HCEC 1CT (cell line): Measurements from ENCODE around the gene ARHGEF38.
"Not testable (repeated sequence)": the region's sequence is repeated elsewhere in the genome, so short reads cannot be mapped to it uniquely, and the experiment has no call there.

Experiments
- DNase-seq: peaks from one replicate; pipeline ENCODE4 v3.0.0-alpha.2; 2017

ARHGEF38 gene

DNA sequence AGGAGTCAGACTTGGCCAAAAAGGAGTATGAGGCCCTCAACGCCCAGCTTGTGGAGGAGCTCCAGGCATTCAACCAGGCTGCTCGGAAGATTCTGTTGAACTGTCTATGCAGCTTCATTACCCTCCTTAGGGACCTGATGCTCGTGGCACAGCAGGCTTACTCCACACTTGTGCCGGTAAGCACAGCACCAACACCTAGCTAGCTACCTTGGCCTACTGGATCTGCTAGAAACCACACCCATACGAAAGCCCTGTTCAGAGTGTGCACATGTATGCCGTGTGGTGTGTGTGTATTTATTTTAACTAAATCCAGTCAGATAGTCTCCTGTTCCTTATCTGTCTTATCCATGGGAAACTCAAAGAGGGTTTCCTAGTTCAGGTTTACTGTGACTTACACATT is 106.8 kb downstream of the ARHGEF38 start:
- DNase-seq: no peak

DNA sequence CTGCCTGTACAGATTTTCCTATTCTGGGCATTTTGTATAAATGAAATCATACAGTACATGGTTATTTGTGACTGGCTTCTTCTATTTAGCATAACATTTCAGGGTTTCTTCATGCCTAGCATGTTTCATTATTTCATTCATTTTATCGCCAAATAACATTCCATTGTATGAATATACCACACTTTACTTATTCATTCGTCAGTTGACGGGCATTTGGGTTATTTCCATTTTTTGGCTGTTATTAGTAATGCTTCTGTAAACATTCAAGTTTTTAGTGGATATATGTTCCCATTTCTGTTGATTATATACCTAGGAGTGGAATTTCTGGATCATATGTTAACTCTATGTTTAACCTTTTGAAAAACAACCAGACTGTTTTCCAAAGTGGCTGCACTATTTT is 108.6 kb downstream of the ARHGEF38 start:
- peak; percentile 25 for DNase-seq

- DNase-seq: no peak
These were observed 110.7 kb downstream of the ARHGEF38 start for GRCh38 chr4:105662935-105663675.

DNA sequence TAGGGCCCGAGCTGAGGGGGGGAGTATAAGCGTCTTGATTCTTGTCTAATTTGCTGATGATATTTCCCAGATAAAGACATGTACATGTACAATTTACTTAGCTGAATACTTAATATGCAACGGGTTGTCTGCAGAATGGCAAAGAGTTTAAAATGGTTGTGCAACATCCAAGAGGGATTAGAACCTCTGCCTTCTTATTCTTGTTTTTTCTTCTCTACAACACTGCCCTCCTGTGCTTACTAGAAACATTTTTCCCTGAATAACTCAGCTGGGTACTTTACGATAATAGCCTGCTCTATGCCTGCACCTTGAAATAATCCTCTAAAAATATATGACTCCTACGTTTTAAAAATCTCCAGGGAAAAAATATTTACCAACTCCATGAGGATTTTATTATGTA is 114.3 kb downstream of the ARHGEF38 start:
- peak; percentile 30 for DNase-seq

DNA sequence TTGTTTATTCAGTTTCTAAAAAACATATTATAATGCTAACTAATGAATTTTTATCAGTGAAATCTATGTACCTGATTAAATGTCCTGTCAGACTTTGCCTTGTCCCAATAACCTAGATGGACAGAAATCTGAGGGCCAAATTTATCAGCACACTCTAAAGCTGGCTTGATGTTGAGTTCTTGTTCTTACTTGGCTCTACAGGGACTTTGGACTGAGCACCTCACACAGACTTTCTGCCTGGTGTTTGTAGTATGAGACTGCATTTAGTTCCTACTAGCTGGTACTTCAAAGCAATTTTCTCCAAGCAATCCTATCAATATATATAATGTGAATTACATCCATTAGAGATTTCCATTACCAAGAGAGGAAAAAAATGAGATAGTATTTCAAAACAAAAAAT is 118.3 kb downstream of the ARHGEF38 start:
- no peak for DNase-seq

DNA sequence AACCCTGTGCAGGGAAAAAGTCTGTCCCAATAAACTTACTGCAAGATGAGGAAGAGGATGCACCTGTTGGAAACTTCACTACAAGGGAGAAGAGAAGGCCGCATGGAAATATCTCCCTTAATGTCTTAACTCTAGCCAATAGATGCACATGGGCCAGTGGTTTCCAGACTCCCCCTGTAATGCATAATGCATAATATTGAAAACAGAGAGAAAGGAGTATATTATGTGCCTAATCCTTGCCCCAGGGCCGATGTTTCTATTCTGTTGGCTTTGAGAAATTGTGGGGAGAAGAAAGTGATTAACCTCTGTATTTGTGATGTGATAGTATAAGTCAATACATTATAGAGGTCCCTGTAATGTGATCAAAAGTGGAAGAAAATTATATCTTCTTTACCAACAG is 118.9 kb downstream of the ARHGEF38 start:
- DNase-seq: no peak

DNA sequence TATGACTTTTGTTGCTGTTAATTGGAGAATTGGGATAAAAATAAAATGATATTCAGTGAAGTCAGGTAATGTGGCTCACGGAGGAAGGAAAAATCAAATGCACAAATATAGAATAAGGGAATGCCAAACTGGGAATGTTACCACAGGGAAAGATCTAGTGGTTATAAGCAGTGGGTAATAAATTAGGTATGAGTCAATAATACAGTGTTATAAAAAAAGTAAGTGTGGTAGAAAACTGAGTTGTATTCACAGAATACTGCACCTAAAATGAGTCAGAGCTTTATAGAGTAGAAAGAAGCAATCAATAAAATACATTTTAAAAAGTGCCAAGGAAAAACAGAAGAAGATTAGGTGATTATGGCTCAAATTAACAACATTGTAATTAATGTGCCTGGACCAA is 121.6 kb downstream of the ARHGEF38 start:
- no peak for DNase-seq

- no peak for DNase-seq
These were observed 125.3 kb downstream of the ARHGEF38 start for GRCh38 chr4:105677709-105678108.

GRCh38 chr4:105679186-105679585 is 126.8 kb downstream of the ARHGEF38 start:
- peak; percentile 1 for DNase-seq

- DNase-seq: no peak
These were observed 130.6 kb downstream of the ARHGEF38 start for GRCh38 chr4:105683038-105683437.

DNA sequence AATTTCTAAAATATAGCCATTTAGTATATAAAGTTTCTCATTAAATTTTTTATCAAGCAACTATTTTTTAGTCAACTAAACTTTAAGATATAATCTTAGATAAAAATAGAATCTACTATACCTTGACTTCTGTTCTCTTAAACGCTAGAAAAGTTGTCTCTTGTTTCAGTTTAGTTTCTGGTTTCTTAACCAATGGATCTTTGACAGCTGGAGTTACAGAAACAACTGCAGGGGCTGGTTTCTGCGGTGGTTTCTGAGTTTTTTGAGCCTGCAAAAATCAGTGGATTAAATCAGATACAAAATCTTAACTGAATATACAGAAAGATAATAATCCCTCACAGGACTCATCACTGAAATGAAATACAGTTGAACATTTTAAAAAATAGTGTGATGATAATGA is 134.2 kb downstream of the ARHGEF38 start:
- DNase-seq: no peak

DNA sequence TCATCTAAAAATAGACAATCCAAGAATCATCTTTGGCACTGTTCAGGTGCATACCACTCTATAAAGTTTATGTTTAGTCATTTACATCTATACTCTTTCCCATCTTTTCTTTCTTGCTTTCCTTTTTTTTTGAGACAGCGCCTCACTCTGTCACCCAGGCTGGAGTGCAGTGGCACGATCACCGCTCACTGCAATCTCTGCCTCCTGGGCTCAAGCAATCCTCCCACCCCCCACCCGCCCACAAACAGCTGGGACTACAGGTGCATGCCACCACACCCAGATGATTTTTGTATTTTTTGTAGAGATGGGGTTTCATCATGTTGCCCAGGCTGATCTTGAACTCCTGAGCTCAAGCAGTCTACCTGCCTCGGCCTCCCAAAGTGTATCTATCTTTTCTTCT is 142.4 kb downstream of the ARHGEF38 start:
- DNase-seq: not testable (repeated sequence)

GRCh38 chr4:105695832-105696231 is 143.4 kb downstream of the ARHGEF38 start:
- DNase-seq: not testable (repeated sequence)

DNA sequence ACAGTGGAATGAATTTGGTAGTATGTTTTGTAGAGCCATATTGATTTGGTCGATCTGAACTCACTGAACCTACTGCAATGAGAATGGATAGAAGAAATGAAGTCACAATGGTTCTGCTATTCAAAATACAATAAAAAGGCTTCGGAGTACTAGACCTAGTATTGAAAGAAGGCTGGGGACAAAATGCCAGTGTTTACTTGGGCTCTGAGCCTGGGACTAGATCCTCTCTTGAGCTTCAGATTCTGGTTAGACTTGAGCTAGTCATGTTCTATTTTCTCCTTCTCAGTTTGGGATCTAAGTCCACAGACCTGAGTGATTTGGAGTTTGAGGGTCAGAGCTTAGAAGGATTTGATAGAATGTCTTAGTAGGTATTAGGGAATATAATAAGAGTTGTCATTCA is 146.2 kb downstream of the ARHGEF38 start:
- no peak for DNase-seq

- DNase-seq: no peak
These were observed 155.4 kb downstream of the ARHGEF38 start for GRCh38 chr4:105707782-105708180.

- DNase-seq: peak; percentile 79
These were observed 156.0 kb downstream of the ARHGEF38 start, which contains the start of the genes GSTCD and INTS12 for GRCh38 chr4:105708181-105709080. Gene GSTCD, plus strand, starts transcription at chr4:105708784. Its CDS starts 8,830 bp downstream, at chr4:105717614. Gene INTS12, minus strand, starts transcription at chr4:105708689. Its CDS starts 8,684 bp downstream, at chr4:105700005.

GRCh38 chr4:105709081-105709450 is 156.6 kb downstream of the ARHGEF38 start:
- DNase-seq: no peak

- no peak for DNase-seq
These were observed 157.7 kb downstream of the ARHGEF38 start for GRCh38 chr4:105710012-105710600.

GRCh38 chr4:105710678-105711077 is 158.3 kb downstream of the ARHGEF38 start:
- DNase-seq: no peak

GRCh38 chr4:105712766-105713165 is 160.3 kb downstream of the ARHGEF38 start:
- DNase-seq: peak; percentile 31

DNA sequence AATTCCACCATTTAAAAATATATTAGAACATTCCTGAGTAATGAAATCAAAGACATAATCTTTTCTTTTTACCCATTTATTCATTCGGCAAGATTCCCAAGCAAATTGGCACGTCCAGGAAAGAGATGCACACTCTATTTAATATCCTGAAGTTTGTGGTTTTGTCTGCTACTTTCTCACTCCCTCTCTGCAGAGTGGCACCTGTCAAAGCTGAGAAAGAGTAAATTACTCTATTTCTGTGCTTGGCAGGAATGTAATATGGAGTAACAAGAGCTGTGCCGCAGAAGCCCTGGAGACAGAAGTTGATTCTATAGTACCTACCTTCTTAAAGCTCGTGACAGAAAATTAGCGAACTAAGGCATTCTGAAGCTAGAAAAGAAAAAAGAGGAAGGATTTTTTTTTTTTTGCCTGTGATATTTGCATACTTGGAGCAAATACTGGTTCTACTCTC is 161.7 kb downstream of the ARHGEF38 start:
- DNase-seq: peak; percentile 50

- peak; percentile 2 for DNase-seq
These were observed 162.5 kb downstream of the ARHGEF38 start for GRCh38 chr4:105714932-105715331.

- peak; percentile 37 for DNase-seq
These were observed 163.4 kb downstream of the ARHGEF38 start for GRCh38 chr4:105715692-105716278.
